Stimulated activated CD4-positive, alpha-beta T cell treated with anti-CD3 and anti-CD28 coated beads, TNF-alpha, amount 100 ng/mL, for 4 hours (primary cell): ENCODE data around the gene NFATC4.
"Not testable (repeated sequence)": the region's sequence is repeated elsewhere in the genome, so short reads cannot be mapped to it uniquely, and the experiment has no call there.

Experiments used
- DNase-seq, 3 experiments: peaks; one replicate each; pipeline ENCODE4 v3.0.0-alpha.2; 2020; ENCODE audit warnings: low read depth in 3 of 3

The NFATC4 gene

GRCh38 chr14:24368212-24368561, 203 bp downstream of the NFATC4 start:
- no peak for DNase-seq

GRCh38 chr14:24368562-24369252, 723 bp downstream of the NFATC4 start:
- DNase-seq: no peak

DNA sequence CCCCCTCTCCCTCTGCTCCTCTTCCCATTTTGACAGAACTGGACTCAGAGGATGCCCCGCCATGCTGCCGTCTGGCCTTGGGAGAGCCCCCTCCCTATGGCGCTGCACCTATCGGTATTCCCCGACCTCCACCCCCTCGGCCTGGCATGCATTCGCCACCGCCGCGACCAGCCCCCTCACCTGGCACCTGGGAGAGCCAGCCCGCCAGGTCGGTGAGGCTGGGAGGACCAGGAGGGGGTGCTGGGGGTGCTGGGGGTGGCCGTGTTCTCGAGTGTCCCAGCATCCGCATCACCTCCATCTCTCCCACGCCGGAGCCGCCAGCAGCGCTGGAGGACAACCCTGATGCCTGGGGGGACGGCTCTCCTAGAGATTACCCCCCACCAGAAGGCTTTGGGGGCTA, 1.5 kb downstream of the NFATC4 start:
- DNase-seq: no peak

- no peak for DNase-seq
Observed at GRCh38 chr14:24369907-24370687, 2.1 kb downstream of the NFATC4 start.

- DNase-seq: no peak
Observed at GRCh38 chr14:24370748-24371147, 2.8 kb downstream of the NFATC4 start.

DNA sequence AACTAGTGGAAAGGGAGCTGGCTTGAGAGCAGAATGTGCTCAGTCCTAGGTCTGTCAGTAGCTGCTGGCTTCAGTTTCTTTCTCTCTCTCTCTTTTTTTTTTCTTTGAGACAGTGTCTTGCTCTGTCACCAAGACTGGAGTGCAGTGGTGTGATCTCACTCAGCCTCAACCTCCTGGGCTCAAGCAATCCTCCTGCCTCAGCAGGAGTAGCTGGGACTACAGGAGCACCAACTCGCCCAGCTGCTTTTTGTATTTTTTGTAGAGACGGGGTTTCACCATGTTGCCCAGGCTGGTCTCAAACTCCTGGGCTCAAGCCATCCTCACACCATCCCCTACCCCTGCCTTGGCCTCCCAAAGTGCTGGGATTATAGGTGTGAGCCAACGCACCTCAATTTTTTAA, 3.6 kb downstream of the NFATC4 start:
- not testable (repeated sequence) for DNase-seq

DNA sequence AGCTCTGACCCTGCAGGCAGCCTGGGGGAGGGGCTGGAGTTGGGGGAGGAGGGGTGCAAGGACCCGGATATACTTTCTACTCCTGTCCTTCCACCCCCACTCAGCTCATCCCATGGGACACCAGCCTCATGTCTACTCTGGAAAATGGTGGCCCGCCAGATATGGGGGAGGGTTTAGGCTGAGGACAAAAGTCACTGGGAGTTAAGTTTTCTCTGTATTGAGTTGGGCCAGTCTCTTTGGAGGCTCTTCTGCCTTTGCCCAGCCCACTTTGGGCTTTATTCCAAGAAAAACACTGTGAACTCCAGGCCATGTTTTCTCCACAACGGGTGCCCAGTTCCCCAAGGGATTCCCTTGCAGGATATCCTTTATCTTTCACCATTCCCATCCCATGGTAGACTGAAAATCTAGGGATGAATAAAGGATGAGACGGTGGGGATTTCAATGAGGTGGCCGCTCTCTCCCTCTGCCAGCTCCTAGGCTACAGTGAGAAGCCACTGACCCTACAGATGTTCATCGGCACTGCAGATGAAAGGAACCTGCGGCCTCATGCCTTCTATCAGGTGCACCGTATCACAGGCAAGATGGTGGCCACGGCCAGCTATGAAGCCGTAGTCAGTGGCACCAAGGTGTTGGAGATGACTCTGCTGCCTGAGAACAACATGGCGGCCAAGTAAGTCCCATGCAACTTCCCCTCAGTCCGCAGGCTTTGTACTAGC, 4.9 kb downstream of the NFATC4 start:
- DNase-seq: no peak

- no peak for DNase-seq
Observed at GRCh38 chr14:24376448-24377070, 8.6 kb downstream of the NFATC4 start.

- no peak for DNase-seq
Observed at GRCh38 chr14:24377126-24377525, 9.1 kb downstream of the NFATC4 start.

DNA sequence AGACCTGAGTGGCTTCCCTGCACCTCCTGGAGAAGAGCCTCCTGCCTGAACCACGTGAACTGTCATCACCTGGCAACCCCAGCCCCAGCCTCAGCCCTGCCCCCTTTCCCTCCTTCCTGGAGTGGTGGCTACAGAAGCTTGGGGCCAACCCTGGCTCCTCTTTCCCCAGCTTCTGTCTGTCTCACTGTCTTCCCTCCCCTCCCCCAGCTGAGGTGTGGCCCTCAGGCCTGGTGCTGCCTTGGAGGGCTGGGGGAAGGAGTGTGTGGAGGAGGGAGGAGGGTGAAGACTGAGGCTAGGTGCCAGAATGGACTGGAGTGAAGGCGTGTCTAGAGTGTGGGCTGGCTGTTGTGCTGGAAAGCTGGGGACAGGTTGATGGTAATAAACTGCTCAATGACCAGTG, 9.7 kb downstream of the NFATC4 start:
- DNase-seq: no peak

GRCh38 chr14:24378327-24378726, 10.3 kb downstream of the NFATC4 start:
- no peak for DNase-seq

GRCh38 chr14:24378981-24379906, 11.3 kb downstream of the NFATC4 start:
- DNase-seq: no peak

DNA sequence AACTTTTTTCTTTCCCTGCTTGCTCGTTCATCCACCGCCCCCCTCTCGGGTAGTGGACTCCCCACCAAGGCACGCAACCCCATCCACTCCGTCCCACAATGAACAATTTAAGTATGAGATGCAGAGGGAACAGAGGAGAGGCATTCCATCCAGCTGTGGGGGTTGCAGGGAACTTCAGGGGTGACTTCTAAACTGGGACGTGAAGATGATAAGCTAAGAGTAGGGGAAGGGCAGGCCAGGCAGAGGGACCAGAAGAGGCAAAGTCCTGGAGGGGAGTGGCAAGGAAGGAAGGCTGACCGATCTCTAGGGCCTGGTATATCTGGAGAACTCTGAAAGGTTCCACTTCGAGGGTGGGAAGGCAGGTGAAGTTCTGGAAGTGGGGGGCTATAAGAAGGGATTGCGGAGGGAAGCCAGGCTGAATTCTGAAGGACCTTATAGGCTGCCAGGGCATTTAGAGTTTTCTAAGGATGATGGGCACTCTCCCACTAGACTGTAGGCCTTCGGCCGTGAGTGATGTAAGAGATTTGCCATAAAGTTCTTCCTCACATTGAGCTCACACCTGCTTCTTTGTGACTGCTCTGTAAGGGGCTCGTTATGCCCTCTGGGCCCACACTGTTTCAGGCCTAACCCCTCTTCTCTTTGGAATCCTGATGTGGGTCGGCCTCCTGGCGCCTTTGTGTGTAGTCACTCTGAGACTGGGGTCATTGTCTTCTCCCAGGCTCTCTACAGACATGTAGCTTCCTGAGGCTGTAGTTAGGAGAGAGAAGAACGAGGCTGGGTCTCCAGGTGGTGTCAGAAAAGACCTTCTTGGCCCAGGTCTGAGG, 12.1 kb downstream of the NFATC4 start:
- DNase-seq: no peak

DNA sequence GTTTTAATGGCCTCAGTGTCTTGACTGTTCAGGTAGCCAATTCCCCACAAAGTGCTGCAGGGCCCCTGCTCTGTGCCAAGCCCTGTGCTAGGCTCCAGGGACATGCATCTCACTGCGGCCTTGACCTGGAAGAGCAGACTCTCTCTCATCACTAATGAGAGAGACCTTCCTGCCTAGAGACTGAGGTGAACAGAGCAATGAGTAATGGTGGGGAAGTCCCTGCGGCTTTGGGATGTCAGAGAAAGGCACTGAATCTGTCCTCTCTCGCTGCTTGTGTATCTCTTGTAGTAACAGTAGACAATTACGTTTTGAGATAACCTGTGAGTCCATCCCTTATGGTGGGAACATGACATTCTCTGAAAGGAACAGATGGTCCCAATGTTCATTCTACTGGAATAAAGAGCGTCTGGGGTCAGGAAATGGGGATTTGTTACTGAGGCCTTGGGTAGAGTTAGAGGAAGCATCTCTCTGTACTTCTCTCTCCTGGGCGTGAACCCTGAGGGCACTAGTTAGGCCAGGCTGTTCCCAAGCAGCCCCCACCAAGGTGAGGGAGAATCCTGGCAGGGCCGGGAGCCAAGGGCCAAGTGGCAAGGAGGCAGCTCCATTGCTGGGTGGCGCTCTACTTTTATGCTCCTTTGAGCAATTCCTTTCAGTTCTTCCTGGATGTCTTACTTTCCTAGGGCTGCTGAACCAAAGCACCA, 13.5 kb downstream of the NFATC4 start:
- DNase-seq: no peak

GRCh38 chr14:24382064-24382371, 14.0 kb downstream of the NFATC4 start:
- no peak for DNase-seq

GRCh38 chr14:24384169-24384568, 16.2 kb downstream of the NFATC4 start:
- DNase-seq: no peak

DNA sequence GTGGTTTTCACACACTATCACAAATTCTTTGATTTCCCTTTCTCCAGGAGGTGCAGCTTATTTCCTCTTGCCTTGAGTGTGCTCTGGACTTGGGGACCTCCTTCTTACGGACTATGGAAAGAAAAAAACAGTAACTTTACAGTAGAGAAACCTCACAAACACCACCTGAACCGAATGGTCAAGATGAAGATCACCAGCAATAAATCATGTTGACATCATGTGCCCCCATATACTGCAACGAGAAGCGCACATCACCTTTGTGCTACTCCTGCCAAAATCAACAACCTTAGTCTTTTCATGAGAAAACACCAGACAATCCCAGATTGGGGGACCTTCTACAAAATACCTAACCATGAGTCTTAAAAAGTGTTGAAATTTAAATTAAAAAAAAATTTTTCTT, 17.5 kb downstream of the NFATC4 start:
- no peak for DNase-seq

- DNase-seq: no peak
Observed at GRCh38 chr14:24387009-24387345, 19.0 kb downstream of the NFATC4 start.

- DNase-seq: not testable (repeated sequence)
Observed at GRCh38 chr14:24387579-24387978, 19.6 kb downstream of the NFATC4 start.
